ENCODE measurements around the gene RAPGEF3.

The RAPGEF3 gene

GRCh38 chr12:47734725-47735480 lies 23.8 kb downstream of the RAPGEF3 start:
- DNase-seq (ENCODE audit: low spot score): no peak
- CTCF ChIA-PET: interaction anchor here (1.8 kb wide), 1 partner anchor 19 kb away, joined by 9 read pairs; no protein-coding TSS in a partner anchor
- POLR2A ChIA-PET (ENCODE audit: low non-redundant PET): no interaction called here
- TF ChIP-seq CTCF (conservative IDR thresholded peaks at IDR 0.05; ENCODE audit: low read depth): no peak
- no peak overlapping the region for H3K27ac ChIP-seq

GRCh38 chr12:47733142-47733541 lies 25.5 kb downstream of the RAPGEF3 start:
- CTCF ChIA-PET: interaction anchor here (0.9 to 3.1 kb wide), 3 partner anchors 9 to 19 kb away, joined by 3 to 32 read pairs (median 5); no protein-coding TSS in a partner anchor
- no peak overlapping the region for H3K27ac ChIP-seq
- no peak for DNase-seq (ENCODE audit: low spot score)
- no peak for TF ChIP-seq CTCF (conservative IDR thresholded peaks at IDR 0.05; ENCODE audit: low read depth)
- POLR2A ChIA-PET (ENCODE audit: low non-redundant PET): interaction anchor here (0.6 kb wide), 1 partner anchor 34 kb away, joined by 3 read pairs; no protein-coding TSS in a partner anchor

- POLR2A ChIA-PET (ENCODE audit: low non-redundant PET): no interaction called here
These were observed 26.2 kb downstream of the RAPGEF3 start for GRCh38 chr12:47732504-47732903.

GRCh38 chr12:47731723-47732122 lies 27.0 kb downstream of the RAPGEF3 start:
- no peak for TF ChIP-seq CTCF (conservative IDR thresholded peaks at IDR 0.05; ENCODE audit: low read depth)
- ChIA-PET POLR2A (ENCODE audit: low non-redundant PET) (no interaction called here), CTCF (interaction anchor here (0.5 to 3.1 kb wide), 3 partner anchors 11 to 123 kb away, joined by 3 to 32 read pairs (median 4); no protein-coding TSS in a partner anchor)
- no peak overlapping the region for H3K27ac ChIP-seq
- no peak for DNase-seq (ENCODE audit: low spot score)

More at GRCh38 chr12:47732504-47732903, 26.2 kb downstream of the RAPGEF3 start:
- no peak for TF ChIP-seq CTCF (conservative IDR thresholded peaks at IDR 0.05; ENCODE audit: low read depth)
- CTCF ChIA-PET: interaction anchor here (1.9 to 3.1 kb wide), 2 partner anchors 10 to 17 kb away, joined by 4 to 32 read pairs; no protein-coding TSS in a partner anchor
- DNase-seq (ENCODE audit: low spot score): no peak
- H3K27ac ChIP-seq: no peak overlapping the region

- POLR2A ChIA-PET (ENCODE audit: low non-redundant PET): no interaction called here
- TF ChIP-seq CTCF (conservative IDR thresholded peaks at IDR 0.05; ENCODE audit: low read depth): no peak
- CTCF ChIA-PET: interaction anchor here (0.6 to 1.9 kb wide), 2 partner anchors 15 to 17 kb away, joined by 3 to 4 read pairs; no protein-coding TSS in a partner anchor
- H3K27ac ChIP-seq: no peak overlapping the region
- DNase-seq (ENCODE audit: low spot score): no peak
These were observed 28.3 kb downstream of the RAPGEF3 start for GRCh38 chr12:47730341-47730744.

GRCh38 chr12:47729233-47729632 lies 29.4 kb downstream of the RAPGEF3 start:
- ChIA-PET POLR2A (ENCODE audit: low non-redundant PET) (no interaction called here), CTCF (interaction anchor here (0.6 kb wide), 1 partner anchor 8 kb away, joined by 5 read pairs; no protein-coding TSS in a partner anchor)
- TF ChIP-seq CTCF (conservative IDR thresholded peaks at IDR 0.05; ENCODE audit: low read depth): no peak
- DNase-seq (ENCODE audit: low spot score): no peak
- H3K27ac ChIP-seq: no peak overlapping the region

Measured in RWPE1 (cell line).